GM10847 (cell line): Measurements from ENCODE around the gene GUCY1B1.

ENCODE experiments used
- POLR2A ChIP-seq: IDR thresholded peaks from 2 replicates; pipeline ENCODE4 v1.6.1; 2011; ENCODE audit not compliant: insufficient read length; ENCODE audit errors: extremely low read depth

GUCY1B1 gene

DNA sequence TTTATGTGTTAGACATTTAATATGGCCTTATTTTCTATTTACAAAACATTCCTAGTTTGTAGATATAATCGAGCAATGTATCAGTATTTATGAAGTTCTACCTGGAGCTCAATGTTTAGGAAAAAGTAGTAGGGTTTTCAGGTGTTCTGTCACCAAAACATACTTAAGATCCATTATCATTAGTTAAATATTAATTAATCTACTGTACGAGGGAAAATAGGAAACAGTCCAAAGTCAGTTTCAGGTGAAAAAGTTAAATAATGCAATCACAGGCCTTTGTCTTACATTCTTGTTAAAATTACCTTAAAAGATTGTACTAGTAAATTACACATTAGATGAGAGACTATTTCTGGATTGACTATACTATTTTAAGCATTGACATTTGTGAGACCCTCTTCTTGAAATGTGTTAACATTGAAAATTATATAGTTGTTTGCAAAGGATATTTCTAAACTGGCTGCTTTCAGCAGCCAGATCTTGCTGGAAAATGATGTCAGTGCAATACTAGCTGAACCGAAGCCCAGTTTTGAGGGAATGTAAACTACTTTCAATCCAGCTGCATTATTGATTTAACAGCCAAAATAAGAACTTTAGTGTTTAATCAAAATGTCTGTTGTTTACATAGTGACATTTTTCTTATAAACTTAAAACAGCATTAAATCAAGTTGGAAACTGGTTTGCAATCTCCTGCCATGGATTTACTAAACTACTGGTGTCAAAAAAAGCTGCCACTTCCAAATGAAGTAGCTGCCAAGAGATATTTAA, 19.3 kb downstream of the GUCY1B1 start:
- TF ChIP-seq POLR2A: no peak

DNA sequence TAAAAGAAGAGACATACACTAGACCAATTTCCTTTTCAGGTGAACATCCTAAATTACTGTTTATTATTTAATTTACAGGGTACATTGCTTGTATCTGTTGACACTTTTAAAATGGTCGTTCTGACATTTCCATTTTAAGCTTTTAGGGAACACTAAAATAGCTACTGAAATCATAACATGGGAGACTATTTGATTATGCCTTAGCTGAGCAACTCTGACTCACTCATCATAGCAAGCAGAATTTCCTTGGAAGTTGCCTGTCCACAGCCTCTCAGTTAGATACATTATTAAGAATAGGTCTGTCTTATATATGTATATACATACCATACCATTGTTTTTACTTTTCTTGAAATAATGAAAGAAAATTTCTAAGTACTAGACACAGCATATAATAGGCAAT, 22.0 kb downstream of the GUCY1B1 start:
- TF ChIP-seq POLR2A: no peak

DNA sequence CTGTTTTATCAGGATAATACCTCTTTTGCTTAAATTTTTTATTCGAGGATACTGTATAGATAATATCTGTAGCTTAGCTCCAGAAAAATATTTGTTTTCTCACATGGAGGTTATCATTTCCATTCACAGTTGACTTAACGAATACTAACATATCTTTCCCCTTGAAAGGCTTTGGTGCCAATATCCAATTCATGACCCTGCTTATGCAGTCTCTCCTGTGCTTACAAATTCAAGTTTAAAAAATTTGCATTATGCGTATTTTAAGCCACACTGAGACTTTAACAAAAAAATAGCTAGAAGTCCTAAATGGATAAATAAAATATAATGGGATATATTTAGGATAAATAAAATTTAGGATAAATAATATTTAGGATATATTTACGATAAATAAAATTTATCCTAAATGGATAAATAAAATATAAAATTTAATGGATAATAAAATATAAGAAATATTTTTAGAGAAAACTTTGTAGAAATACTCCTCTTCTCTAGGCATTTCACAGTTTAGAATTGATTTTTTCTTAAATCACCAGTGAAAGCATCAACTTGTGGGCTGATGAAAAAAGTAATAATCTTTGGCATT, 22.5 kb downstream of the GUCY1B1 start:
- no peak for TF ChIP-seq POLR2A

DNA sequence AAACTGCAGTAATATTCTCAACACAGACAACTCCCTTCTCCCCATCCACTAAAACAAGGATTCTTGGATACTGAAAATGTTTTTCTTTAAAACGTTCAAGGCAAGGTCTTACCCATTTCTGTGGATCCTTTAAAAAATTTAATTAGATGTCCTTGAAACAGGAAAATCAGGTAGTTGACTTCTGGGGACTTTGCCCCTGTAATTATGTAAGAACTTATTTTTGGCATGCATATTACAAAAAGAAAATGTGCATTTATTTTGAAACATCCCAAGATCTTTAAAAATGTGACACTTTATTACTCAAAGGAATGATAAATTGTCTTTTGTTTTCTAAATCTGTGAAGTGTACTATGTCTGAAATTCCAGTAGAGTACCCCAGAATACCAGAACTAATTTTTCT, 25.8 kb downstream of the GUCY1B1 start:
- TF ChIP-seq POLR2A: no peak

DNA sequence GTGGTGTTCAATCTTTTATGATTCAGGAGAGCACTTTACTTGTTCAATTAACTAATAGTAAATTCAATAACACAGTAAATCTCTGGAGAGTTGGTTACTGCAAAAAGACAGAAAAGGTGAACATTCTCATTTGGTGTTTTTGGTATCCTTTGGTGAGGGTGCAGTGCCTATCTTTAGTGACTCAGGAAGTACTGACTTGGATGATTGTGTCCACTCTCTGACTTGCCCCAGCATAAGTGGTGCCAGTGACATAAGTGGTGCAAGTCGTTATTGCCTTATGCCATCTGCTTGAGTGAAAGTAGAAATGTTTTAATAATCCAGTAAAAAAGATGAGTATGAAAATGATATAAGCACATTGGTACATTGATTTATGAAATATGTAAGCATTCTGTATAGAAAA, 27.0 kb downstream of the GUCY1B1 start:
- TF ChIP-seq POLR2A: no peak

DNA sequence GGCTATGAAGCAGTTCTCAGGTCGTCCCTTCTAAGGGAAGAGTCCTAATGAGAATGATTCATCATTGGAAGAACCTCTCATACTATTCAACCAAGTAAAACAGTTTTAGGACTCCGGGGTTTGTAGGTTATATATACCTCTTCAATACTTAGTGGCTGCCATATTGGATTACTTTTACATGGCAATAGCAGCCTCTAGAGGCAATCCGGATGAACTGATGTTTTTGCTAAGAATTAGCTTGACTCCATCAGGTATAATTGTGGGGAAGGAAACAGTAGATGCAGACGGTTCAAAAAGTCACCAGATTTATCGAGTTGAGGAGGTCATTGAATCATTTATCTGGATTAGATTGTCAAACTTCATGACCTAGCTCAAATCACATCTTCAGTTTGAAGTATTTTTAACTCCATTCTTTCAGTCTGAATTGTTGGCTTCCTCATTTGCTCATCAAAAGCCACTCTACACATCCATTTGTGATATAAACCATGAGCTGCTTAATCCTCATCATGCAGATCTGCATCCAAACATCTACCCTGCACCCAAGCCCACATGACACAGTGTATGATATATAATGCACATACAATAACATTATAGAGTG, 28.4 kb downstream of the GUCY1B1 start:
- TF ChIP-seq POLR2A: no peak

DNA sequence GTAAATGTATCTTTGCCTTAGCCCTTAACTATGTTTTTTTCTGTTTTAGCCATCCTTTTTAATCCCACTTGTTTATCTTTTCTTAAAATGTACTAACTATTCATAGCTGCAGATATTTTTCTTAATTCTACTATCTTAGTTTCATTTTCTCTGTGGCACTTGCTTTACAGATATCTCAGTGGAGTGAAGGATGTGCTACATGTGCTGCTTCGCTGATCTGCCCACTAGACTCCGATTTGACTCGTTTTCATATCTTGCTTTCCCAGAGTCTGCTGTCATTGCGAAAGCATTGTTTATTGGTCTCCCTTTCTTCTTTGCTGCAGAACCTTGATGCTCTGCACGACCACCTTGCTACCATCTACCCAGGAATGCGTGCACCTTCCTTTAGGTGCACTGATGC, 30.6 kb downstream of the GUCY1B1 start:
- TF ChIP-seq POLR2A: no peak

DNA sequence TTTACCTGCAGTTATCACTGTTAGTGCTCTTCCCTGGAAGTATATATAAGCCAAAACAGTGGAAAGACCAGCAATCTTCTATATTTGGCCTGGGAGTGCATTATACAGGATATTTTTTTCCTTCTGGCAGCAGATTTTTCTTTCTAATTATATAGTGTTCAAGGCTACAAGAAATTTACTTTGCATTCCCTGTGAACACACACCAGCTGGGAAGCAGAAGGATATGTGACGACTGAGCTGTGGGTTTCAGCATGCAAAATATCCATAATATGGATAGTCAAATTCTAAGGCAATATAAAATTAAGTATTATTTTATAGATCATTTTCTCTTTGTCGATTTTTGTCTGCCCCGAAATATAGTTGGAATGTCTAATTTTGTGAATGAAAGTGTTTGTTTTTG, 31.2 kb downstream of the GUCY1B1 start:
- no peak for TF ChIP-seq POLR2A

DNA sequence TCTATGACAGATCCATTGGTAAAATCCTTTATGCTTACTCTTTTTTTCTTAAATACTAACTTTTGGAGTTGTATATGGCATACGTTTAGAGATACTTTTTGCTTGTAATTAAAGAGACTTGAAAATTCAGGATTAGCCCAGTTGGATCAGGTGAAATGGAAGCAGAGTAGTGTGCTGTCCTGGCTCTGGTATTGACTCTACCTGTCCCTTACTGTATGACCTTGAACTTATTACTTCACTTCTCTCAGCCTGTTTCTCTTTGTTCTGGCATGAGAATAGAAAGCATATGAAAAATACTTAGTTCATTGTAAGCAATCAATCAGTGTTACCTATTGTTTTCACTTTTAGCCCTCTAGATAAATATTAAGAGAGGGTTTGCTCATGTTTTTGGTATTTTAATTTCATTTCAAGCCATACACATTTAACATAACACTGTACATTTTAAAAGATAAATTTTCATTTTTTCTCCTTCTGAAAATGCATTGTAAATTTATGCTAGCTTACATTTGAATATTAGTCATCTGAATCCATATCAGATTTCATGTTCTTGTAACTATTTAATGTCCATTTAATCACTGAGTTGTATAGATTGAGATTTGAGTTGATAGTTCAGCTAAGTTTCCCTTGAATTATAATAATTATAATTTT, 35.9 kb downstream of the GUCY1B1 start:
- no peak for TF ChIP-seq POLR2A

DNA sequence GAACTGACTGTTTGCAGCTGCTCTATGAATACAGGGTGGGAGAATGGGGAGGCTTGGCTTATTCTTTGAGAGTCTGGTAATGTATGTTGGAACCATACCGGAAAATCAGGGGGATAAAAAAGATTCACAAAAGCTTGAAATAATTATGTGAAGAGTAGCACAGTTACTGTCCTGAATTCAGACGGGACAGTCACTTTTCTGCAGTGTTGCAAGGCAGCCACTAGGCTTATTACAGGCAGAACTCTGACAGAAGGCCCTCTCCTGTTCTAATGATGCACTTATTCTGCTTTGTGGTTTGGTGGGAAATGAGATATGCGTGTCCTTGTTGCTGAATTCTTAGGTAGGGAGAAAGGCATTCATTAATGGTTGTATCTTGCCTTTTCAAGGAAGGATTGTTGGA, 37.2 kb downstream of the GUCY1B1 start:
- no peak for TF ChIP-seq POLR2A

DNA sequence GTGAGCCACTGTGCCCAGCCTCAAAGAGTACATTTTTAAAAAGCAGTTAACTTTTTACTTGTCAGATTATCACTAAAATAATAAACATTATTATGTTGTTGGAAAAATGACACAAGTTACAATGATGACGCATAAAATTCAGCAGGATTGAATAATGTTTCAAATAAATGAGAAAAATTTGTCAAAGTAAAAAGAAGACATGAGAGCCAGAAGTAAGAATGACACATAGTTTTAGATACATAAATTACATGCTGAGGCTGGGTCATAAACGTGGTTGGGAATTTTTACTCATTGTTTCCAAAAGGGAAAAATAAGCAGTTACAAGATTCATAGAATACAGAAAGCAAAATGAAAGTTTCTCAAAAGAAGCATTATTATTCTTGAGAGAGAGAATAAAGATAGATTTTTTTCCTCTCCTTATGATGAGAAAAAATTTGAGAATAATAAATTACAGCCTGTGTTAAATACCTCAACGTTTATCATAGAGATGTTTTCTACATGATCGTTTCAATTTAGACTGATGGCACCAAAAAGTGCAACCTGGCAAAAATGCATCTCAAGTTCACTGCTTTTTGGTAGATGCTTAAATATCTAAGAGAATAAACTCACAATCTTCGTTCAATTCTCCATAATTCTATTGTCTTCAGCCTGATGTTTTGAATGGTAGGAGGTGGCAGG, 40.4 kb downstream of the GUCY1B1 start:
- TF ChIP-seq POLR2A: no peak

DNA sequence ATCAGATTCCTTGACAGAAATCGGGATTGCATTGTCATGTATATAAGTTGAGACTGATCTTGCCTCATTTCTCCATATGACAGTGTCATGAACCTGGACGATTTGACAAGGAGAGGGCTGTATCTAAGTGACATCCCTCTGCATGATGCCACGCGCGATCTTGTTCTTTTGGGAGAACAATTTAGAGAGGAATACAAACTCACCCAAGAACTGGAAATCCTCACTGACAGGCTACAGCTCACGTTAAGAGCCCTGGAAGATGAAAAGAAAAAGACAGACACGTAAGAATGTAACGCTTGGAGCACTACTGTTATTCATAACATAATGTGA, 40.9 kb downstream of the GUCY1B1 start:
- no peak for TF ChIP-seq POLR2A

DNA sequence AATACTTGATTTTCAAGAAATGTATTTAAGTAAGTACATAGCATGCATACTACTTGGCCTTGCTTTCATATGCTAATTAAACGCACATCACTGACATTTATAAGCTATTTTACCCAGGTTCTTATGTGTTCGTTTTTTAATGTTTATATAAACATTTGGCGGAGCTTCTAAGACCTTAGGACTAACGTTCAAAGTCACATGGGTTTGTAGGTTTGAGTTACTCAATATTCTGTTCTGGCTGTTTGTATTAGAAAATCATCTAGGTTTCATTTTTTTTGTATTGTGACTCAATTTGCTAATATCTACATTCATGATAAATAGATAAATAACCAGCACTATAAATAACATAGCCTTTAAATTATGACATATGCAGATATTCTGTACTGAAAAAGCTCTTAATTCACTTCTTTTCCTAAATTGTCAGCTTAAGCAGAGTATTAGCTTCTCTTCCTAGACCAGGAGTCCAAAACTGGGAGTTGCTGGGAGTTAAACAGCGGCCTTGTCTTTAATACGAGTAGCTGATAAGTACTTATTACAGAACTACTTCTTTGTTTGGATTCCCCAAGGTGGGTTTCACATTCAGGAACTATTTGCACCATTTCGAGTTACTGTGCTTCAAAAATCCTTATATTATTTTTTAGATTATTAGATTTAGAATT, 42.0 kb downstream of the GUCY1B1 start:
- no peak for TF ChIP-seq POLR2A

DNA sequence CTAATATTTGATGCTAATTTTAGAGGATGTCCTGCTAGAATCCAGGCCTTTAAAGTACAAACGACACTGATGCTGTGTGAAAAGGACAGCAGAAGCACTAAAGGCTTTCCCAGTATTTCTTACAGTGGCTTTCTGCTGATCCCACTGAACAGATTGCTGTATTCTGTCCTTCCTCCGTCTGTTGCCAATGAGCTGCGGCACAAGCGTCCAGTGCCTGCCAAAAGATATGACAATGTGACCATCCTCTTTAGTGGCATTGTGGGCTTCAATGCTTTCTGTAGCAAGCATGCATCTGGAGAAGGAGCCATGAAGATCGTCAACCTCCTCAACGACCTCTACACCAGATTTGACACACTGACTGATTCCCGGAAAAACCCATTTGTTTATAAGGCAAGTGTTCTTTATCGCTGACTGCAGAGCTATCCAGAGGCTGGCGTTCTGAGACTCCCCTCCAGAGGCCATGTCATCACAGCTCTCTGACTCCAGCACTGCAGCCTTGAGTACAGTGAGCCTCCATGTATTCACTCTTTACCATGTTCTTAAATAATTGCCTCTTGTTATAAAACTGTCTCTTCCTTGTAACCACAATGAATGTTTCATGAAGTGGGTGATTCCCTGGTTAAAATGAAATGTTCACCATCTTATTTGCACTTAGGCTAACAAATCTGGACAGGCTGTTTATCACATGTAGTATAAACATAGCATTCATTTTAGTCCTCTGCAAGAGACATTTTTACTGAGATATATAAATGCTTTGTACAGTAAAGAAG, 43.6 kb downstream of the GUCY1B1 start:
- TF ChIP-seq POLR2A: no peak
